Measurements from ENCODE around the gene FABP3. TPM values are rescaled to one million over a fixed set of nuclear protein-coding genes. Genes with fewer than 3 reads are reported as not detected.

FABP3 gene
- total RNA-seq, 2 donors from 2014 or later: 3.0 to 3.4 TPM

GRCh38 chr1:31380181-31380580 is 7.3 kb upstream of the FABP3 start:
- no peak overlapping the region for H3K27ac ChIP-seq (ENCODE audit: low read depth, low read length)

GRCh38 chr1:31378001-31378400 is 5.1 kb upstream of the FABP3 start:
- H3K4me3 Mint-ChIP-seq: no peak overlapping the region
- no peaks in the 10 kb centered on the region for H3K36me3 Mint-ChIP-seq (ENCODE audit: low read depth)
- H3K27ac Mint-ChIP-seq: no peak overlapping the region

More at GRCh38 chr1:31380181-31380580, 7.3 kb upstream of the FABP3 start:
- DNase-seq: no peak
- WGBS, 2 experiments (ENCODE audit: insufficient coverage in 1 of 2, insufficient read length in 1 of 2): 84 to 95% methylated on average over 3 of the region's 3 CpGs
- no peaks in the 10 kb centered on the region for H3K36me3 Mint-ChIP-seq (ENCODE audit: low read depth)
- no peak for TF ChIP-seq CTCF (conservative IDR thresholded peaks at IDR 0.05)
- no peak overlapping the region for H3K4me3 Mint-ChIP-seq
- Histone ChIP-seq H3K36me3 (ENCODE audit: control insufficient read depth, insufficient read depth, low read length) (no peaks in the 10 kb centered on the region), H3K27me3 (ENCODE audit: control insufficient read depth, insufficient read depth, low read length, poor library complexity, severe bottlenecking) (no peaks in the 10 kb centered on the region), H3K9ac (ENCODE audit: extremely low read depth, low read length, poor library complexity, severe bottlenecking) (no peak overlapping the region), H3K4me3 (ENCODE audit: low read length) (no peak overlapping the region), H3K4me1 (ENCODE audit: control insufficient read depth, insufficient read depth, low read length) (peaks cover 9% of the 10 kb centered on the region), H3K9me3 (ENCODE audit: control insufficient read depth, low read length) (no peaks in the 10 kb centered on the region)
- H3K27me3 Mint-ChIP-seq (ENCODE audit: insufficient read depth): peaks cover 8% of the 10 kb centered on the region
- H3K4me1 Mint-ChIP-seq: peaks cover 18% of the 10 kb centered on the region
- no peaks in the 10 kb centered on the region for H3K9me3 Mint-ChIP-seq
- peak overlapping the region; percentile 21 for H3K27ac Mint-ChIP-seq

GRCh38 chr1:31377364-31377863 is 4.5 kb upstream of the FABP3 start:
- Histone ChIP-seq H3K36me3 (ENCODE audit: control insufficient read depth, insufficient read depth, low read length) (no peaks in the 10 kb centered on the region), H3K27ac (ENCODE audit: low read depth, low read length) (no peak overlapping the region), H3K9me3 (ENCODE audit: control insufficient read depth, low read length) (no peaks in the 10 kb centered on the region), H3K9ac (ENCODE audit: extremely low read depth, low read length, poor library complexity, severe bottlenecking) (no peak overlapping the region), H3K4me1 (ENCODE audit: control insufficient read depth, insufficient read depth, low read length) (peaks cover 17% of the 10 kb centered on the region), H3K27me3 (ENCODE audit: control insufficient read depth, insufficient read depth, low read length, poor library complexity, severe bottlenecking) (no peaks in the 10 kb centered on the region), H3K4me3 (ENCODE audit: low read length) (no peak overlapping the region)
- Mint-ChIP-seq H3K27ac (no peak overlapping the region), H3K36me3 (ENCODE audit: low read depth) (no peaks in the 10 kb centered on the region), H3K4me3 (no peak overlapping the region), H3K27me3 (ENCODE audit: insufficient read depth) (peaks cover 8% of the 10 kb centered on the region), H3K4me1 (peaks cover 21% of the 10 kb centered on the region), H3K9me3 (no peaks in the 10 kb centered on the region)
- TF ChIP-seq CTCF (conservative IDR thresholded peaks at IDR 0.05): no peak
- peak; percentile 16 for DNase-seq
- WGBS, 2 experiments (ENCODE audit: insufficient coverage in 1 of 2, insufficient read length in 1 of 2): 80 to 98% methylated on average over 1 to 3 of the region's 3 CpGs

More at GRCh38 chr1:31378001-31378400, 5.1 kb upstream of the FABP3 start:
- H3K27ac ChIP-seq (ENCODE audit: low read depth, low read length): no peak overlapping the region
- Mint-ChIP-seq H3K9me3 (no peaks in the 10 kb centered on the region), H3K27me3 (ENCODE audit: insufficient read depth) (peaks cover 5% of the 10 kb centered on the region), H3K4me1 (peaks cover 17% of the 10 kb centered on the region)
- H3K9me3 ChIP-seq (ENCODE audit: control insufficient read depth, low read length): no peaks in the 10 kb centered on the region
- no peak overlapping the region for H3K9ac ChIP-seq (ENCODE audit: extremely low read depth, low read length, poor library complexity, severe bottlenecking)
- H3K4me1 ChIP-seq (ENCODE audit: control insufficient read depth, insufficient read depth, low read length): peaks cover 12% of the 10 kb centered on the region
- no peaks in the 10 kb centered on the region for H3K27me3 ChIP-seq (ENCODE audit: control insufficient read depth, insufficient read depth, low read length, poor library complexity, severe bottlenecking)
- no peak overlapping the region for H3K4me3 ChIP-seq (ENCODE audit: low read length)
- no peaks in the 10 kb centered on the region for H3K36me3 ChIP-seq (ENCODE audit: control insufficient read depth, insufficient read depth, low read length)
- no peak for TF ChIP-seq CTCF (conservative IDR thresholded peaks at IDR 0.05)
- DNase-seq: peak; percentile 28

Data from endodermal cell (in vitro differentiated cells).